ENCODE results near the gene ORMDL1. TPM values are rescaled to one million over a fixed set of nuclear protein-coding genes. Genes with fewer than 3 reads are reported as not detected.
"Not testable (repeated sequence)": the region's sequence is repeated elsewhere in the genome, so short reads cannot be mapped to it uniquely, and the experiment has no call there.

Gene ORMDL1
- total RNA-seq, 4 donors from 2014 or later, result 73.1 to 124 (median 90.0) TPM

DNA sequence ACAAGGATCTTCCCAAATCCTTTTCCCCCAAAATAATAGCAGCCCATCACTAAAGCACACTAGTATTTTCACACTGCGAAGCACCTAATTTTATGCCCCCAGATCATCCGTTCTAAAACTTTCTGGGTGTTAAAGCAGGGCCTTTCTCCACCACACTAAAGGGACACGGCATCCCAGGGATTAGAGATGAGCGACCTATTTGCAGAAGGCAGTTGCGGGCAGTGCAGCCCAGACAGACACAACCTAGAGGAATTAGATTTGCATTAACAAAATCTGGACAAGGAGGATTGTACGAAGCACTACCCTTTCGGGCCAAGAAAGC is 21.9 kb downstream of the ORMDL1 start:
- 1 to 3% methylated on average over 7 of the region's 7 CpGs for WGBS, 2 donors
- H3K9me3 ChIP-seq, result no peaks in the 10 kb centered on the region
- peaks cover 3 to 5% of the 10 kb centered on the region in 2 donors for H3K4me1 ChIP-seq
- TF ChIP-seq POLR2A (IDR thresholded peaks at IDR 0.05), result no peak
- TF ChIP-seq, protein P1, sequence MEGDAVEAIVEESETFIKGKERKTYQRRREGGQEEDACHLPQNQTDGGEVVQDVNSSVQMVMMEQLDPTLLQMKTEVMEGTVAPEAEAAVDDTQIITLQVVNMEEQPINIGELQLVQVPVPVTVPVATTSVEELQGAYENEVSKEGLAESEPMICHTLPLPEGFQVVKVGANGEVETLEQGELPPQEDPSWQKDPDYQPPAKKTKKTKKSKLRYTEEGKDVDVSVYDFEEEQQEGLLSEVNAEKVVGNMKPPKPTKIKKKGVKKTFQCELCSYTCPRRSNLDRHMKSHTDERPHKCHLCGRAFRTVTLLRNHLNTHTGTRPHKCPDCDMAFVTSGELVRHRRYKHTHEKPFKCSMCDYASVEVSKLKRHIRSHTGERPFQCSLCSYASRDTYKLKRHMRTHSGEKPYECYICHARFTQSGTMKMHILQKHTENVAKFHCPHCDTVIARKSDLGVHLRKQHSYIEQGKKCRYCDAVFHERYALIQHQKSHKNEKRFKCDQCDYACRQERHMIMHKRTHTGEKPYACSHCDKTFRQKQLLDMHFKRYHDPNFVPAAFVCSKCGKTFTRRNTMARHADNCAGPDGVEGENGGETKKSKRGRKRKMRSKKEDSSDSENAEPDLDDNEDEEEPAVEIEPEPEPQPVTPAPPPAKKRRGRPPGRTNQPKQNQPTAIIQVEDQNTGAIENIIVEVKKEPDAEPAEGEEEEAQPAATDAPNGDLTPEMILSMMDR (IDR thresholded peaks at IDR 0.05), result no peak
- no peaks in the 10 kb centered on the region for H3K27me3 ChIP-seq
- H3K4me3 ChIP-seq (replicated peaks in 1 of 3), result peak overlapping the region; percentile 52 to 80 (median 69)
- intact Hi-C loops (cut with DNase I), result no loop called here
- no peak for DNase-seq
- H3K36me3 ChIP-seq, result no peaks in the 10 kb centered on the region
- H3K27ac ChIP-seq, result peak overlapping the region; percentile 79 to 88 (median 88)

DNA sequence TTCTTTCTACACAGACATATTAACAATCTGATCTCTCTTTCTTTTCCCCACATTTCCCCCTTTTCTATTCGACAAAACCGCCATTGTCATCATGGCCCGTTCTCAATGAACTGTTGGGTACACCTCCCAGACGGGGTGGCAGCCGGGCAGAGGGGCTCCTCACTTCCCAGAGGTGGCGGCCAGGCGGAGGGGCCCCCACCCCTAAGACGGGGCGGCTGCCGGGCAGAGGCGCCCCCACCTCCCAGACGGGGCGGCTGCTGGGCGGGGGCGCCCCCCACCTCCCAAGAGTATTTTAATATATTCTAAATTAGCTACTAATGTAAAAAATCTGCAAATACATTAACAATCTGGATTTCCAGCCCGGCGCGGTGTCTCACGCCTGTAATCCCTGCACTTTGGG is 24.0 kb downstream of the ORMDL1 start:
- WGBS, 2 donors, result 96 to 97% methylated on average over 19 of the region's 19 CpGs
- intact Hi-C loops (cut with DNase I); H3K4me3 ChIP-seq (replicated peaks in 1 of 3): not testable (repeated sequence)

DNA sequence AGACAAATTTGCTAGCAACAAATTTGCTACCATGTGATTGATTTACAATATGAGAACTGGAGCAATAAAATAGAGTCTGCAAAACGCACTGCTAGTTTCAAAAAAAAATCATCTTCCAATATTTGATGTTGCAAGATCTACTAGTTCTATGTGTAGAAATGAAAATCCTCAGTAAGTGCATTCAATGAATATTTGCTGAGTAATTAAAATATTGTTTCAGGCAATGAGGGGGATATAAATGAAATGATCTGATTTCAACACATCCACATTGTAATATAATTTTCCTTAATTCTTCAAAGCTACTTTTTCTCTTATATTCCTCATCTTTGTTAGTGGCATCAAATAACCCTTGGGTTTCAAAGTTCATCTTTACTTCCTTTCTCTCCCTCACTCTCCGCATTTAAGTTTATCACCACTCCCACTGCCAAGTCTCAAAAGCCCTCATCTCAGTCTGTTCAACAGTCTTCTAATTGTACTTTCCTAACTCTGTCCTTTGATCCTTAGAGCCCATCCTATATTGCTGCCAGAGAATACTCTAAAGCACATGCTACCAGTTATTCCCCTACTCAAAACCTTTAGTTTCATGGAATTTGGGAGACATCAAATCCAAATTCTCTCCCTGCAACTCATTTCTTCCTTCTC is 27.7 kb downstream of the ORMDL1 start:
- no peak overlapping the region for H3K4me3 ChIP-seq (replicated peaks in 1 of 3)
- intact Hi-C loops (cut with DNase I), result no loop called here
- TF ChIP-seq POLR2A (IDR thresholded peaks at IDR 0.05), result no peak
- TF ChIP-seq, protein P1 (IDR thresholded peaks at IDR 0.05), result no peak
- 84 to 93% methylated on average over 2 of the region's 2 CpGs for WGBS, 2 donors
- H3K4me1 ChIP-seq, result no peaks in the 10 kb centered on the region
- DNase-seq, result no peak
- no peaks in the 10 kb centered on the region for H3K27me3 ChIP-seq
- H3K36me3 ChIP-seq, result peaks cover 0 to 3% of the 10 kb centered on the region in 2 donors
- H3K9me3 ChIP-seq, result no peaks in the 10 kb centered on the region
- no peak overlapping the region for H3K27ac ChIP-seq

More for the DNA sequence above, 24.0 kb downstream of the ORMDL1 start:
- DNase-seq, H3K36me3 ChIP-seq, H3K9me3 ChIP-seq, H3K27me3 ChIP-seq, H3K27ac ChIP-seq, H3K4me1 ChIP-seq: not testable (repeated sequence)

DNA sequence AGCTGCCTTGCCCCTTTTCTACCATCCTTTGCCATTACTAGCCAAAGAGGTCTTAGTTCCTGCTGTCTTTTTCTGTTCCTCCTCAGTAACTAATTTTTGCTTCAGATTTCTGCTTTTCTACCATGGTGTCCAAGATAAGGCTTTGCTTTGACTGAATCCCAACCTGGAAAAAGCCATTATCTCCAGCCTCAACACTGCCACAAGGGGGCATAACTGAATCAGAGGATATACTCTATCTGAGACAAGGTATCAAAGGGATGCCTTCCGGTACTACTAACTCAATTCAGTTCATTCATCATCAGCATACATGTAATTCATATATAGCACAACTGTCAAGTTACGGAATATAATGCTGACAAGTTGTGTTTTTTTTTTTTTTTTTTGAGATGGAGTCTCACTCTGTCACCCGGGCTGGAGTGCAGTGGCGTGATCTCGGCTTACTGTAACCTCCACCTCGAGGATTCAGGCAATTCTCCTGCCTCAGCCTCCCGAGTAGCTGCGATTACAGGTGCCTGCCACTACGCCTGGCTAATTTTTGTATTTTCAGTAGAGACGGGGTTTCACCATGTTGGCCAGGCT is 33.0 kb downstream of the ORMDL1 start:
- intact Hi-C loops (cut with DNase I), result no loop called here
- no peak for TF ChIP-seq POLR2A (IDR thresholded peaks at IDR 0.05)
- TF ChIP-seq, protein P1 (IDR thresholded peaks at IDR 0.05), result peak in 4 of 6 experiments; percentile 14 to 53 (median 40)
- Histone ChIP-seq H3K36me3 (peaks cover 5 to 14% of the 10 kb centered on the region in 2 donors), H3K4me3 (replicated peaks in 1 of 3) (no peak overlapping the region), H3K27me3 (no peaks in the 10 kb centered on the region), H3K9me3 (no peaks in the 10 kb centered on the region), H3K4me1 (no peaks in the 10 kb centered on the region), H3K27ac (no peak overlapping the region)
- peak in 1 of 2 donors; percentile 13 for DNase-seq
- WGBS, 2 donors, result 86% methylated on average over 10 of the region's 10 CpGs

DNA sequence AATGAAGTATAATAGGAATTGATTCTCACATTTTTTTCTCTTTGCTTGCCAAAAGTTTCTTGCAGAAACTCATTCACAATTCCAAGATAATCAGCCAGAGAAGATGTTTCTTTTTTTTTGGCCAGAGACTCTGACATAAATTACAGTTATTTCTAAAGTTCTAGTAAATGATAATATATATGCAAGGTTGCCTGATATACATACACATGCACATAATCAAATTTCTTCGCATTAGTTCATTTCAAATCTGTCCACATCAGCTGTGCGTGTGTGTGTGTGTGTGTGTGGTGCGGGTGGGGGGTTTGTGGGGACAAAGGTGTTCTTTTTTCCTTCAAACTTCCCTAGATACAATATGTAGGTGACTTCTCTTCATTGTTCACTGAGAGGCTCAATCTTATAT is 54.7 kb downstream of the ORMDL1 start:
- WGBS, 2 donors, result 70 to 74% methylated on average over 3 of the region's 3 CpGs
- no peaks in the 10 kb centered on the region for H3K27me3 ChIP-seq
- no peaks in the 10 kb centered on the region for H3K9me3 ChIP-seq
- TF ChIP-seq, protein P1 (IDR thresholded peaks at IDR 0.05), result no peak
- TF ChIP-seq POLR2A (IDR thresholded peaks at IDR 0.05), result no peak
- no peaks in the 10 kb centered on the region for H3K4me1 ChIP-seq
- peaks cover 0 to 4% of the 10 kb centered on the region in 2 donors for H3K36me3 ChIP-seq
- H3K27ac ChIP-seq, result no peak overlapping the region
- intact Hi-C loops (cut with DNase I), result no loop called here
- DNase-seq, result no peak
- H3K4me3 ChIP-seq (replicated peaks in 1 of 3), result no peak overlapping the region

Data from thyroid gland (tissue), 4 donors.